Retina (tissue), 1 donor: ENCODE results near the gene PURB.
"Not testable (repeated sequence)": the region's sequence is repeated elsewhere in the genome, so short reads cannot be mapped to it uniquely, and the experiment has no call there.

ENCODE experiments used
- DNase-seq: peaks from one replicate; pipeline ENCODE4 v3.0.0-alpha.2; 2016

The PURB gene

GRCh38 chr7:44891372-44891771 is 6.0 kb upstream of the PURB start:
- no peak for DNase-seq

DNA sequence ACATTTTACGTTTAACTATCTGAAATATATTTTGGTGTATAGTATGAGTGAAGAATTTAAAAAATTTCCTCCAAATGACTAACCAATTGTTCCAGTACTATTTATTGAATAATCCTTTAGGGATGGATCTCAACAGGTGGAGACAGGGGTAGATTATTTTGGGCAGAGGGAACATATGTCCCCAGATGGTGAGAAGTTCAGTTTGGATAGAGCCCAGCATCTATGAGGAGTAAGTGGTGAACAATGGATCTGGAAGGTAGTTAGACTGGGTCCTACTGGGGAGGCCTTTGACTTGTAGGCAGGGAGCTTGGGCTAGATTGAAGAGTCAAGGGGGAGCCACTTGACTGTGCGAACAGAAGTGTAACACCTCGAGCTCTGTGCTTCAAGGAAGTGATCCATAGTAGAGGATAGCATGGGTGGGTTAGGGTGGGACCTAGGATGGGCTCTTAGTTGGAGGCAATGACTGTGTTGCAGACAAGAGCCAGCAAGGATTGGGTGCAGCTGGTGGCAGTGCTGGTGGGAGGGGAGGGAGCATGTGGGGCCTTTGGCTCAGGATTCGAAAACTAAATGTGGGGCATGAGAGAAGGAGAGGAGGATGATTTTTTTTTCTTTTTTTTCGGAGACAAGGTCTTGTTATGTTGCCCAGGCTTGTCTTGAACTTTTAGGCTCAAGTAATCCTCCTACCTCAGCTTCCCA is 3.9 kb upstream of the PURB start:
- DNase-seq, result no peak

- DNase-seq, result no peak
Observed at GRCh38 chr7:44887293-44887692, 2.0 kb upstream of the PURB start.

GRCh38 chr7:44884621-44885393 is 523 bp downstream of the PURB start:
- peak; percentile 89 for DNase-seq

GRCh38 chr7:44883961-44884620 is 1.2 kb downstream of the PURB start:
- DNase-seq, result no peak

DNA sequence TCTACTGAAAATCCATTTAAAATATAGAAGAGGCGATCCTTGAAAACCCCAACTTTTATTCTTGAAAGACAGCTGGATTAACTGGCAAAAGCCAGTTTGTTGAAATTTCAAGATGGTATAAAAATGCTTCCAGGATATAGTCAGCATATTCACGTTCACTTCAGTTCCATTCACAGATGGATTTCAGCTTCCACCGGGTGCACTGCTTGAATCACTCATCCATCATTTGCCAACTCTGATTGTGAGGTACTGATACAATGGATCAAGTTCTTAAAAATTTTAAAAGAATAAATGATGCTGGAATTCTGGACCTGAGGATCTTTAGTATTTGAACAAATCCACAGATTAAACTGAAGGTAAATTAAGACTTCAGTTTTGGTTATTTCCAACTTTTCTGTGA is 2.4 kb downstream of the PURB start:
- no peak for DNase-seq

DNA sequence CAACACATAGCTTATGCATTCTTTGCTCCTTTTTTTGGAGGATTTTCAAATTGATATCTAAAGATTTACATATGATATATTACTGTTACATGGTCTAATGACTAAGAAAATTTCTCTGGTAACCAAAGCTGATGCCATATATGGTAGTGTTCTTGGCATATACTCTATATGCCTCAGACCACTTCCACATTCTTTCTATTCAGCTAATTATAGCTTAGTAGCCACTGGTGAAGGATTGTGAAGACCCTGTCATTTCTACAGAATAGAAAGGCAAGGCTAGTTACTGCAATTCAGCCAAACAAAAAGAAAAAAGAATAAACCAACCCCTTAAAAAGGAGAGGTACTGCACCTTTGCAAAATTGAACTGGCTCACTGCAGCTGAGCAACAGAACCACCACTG is 3.7 kb downstream of the PURB start:
- no peak for DNase-seq

DNA sequence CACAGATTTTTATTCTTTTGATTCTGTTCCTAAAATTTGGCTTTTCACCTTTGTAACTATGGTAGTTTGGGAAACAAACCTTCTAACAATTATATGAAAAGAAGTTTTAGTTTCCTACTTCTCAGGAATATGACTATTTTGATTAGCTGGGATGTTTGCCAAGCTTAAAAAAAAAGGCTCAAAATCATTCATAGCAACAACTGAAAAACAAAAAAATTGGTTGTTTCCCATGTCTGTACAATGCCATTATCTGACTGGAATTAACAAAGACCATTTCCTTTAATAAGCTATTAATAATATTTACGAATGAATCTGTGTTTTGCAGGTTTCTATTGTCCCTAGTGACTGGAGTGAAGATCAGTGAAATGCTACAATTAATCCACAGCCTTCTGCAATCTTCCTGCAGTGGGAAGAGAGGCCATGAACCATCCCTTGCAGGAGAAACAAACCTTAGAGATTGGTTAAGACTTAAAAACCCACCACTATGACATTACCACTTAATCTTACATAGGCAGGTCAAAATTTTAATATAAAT is 4.2 kb downstream of the PURB start:
- no peak for DNase-seq

- DNase-seq, result no peak
Observed at GRCh38 chr7:44880317-44881018, 4.9 kb downstream of the PURB start.

DNA sequence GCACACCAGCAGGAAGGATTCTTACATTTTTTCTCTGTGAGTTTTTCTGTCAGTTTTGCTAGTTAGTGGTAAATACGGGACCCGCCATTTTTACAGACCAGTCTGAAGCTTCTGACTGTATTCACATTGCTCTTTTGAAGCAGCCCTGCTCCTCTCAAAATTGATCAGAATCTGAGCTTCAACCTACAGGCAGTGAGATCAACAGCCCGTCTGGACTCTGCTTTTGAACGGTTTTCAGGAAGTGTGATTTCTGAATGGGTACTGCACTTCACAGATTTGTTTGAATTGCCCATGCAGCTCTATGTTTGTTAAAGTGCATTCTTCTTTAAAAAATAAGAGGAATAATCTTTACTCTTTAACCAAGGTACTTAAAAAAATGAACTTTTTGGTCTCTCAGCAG is 8.9 kb downstream of the PURB start:
- no peak for DNase-seq

DNA sequence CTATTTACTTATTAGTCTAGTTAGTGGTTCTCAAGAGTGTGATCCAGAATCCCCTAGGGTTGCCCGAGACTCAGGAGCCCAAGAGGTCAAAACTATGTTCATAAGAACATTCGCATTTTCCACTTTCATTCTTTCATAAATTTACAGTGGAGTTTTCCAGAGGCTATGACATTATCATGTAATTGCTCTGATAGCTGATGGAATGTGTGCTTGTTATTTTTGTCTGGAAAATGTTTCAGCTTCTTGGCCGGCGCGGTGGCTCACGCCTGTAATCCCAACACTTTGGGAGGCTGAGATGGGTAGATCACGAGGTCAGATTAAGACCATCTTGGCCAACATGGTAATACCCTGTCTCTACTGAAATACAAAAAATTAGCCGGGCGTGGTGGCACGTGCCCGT is 10.1 kb downstream of the PURB start:
- DNase-seq, result no peak

- no peak for DNase-seq
Observed at GRCh38 chr7:44872787-44873186, 12.5 kb downstream of the PURB start.

DNA sequence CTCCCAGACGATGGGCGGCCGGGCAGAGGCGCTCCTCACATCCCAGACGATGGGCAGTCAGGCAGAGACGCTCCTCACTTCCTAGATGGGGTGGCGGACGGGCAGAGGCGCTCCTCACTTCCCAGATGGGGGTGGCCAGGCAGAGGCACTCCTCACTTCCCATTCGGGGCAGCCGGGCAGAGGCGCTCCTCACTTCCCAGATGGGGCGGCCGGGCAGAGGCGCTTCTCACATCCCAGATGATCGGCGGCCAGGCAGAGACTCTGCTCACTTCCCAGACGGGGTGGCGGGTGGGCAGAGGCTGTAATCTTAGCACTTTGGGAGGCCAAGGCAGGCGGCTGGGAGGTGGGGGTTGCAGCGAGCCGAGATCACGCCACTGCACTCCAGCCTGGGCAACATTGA is 13.4 kb downstream of the PURB start:
- not testable (repeated sequence) for DNase-seq

DNA sequence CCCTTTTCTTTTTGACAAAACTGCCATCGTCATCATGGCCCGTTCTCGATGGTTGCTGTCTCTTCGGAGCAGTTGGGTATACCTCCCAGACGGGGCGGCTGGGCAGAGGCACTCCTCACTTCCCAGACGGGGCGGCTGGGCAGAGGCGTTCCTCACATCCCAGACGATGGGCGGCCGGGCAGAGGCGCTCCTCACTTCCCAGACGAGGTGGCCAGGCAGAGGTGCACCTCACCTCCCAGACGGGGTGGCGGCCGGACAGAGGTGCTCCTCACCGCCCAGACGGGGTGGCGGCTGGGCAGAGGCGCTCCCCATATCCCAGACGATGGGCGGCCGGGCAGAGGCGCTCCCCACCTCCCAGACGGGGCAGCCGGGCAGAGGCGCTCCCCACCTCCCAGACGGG is 14.6 kb downstream of the PURB start:
- DNase-seq, result not testable (repeated sequence)

DNA sequence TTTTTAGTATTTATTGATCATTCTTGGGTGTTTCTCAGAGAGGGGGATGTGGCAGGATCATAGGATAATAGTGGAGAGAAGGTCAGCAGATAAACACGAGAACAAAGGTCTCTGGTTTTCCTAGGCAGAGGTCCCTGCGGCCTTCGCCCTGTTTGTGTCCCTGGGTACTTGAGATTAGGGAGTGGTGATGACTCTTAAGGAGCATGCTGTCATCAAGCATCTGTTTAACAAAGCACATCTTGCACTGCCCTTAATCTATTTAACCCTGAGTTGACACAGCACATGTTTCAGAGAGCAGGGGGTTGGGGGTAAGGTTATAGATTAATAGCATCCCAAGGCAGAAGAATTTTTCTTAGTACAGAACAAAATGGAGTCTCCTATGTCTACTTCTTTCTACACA is 15.0 kb downstream of the PURB start:
- DNase-seq, result not testable (repeated sequence)

- no peak for DNase-seq
Observed at GRCh38 chr7:44867073-44867995, 18.0 kb downstream of the PURB start.

DNA sequence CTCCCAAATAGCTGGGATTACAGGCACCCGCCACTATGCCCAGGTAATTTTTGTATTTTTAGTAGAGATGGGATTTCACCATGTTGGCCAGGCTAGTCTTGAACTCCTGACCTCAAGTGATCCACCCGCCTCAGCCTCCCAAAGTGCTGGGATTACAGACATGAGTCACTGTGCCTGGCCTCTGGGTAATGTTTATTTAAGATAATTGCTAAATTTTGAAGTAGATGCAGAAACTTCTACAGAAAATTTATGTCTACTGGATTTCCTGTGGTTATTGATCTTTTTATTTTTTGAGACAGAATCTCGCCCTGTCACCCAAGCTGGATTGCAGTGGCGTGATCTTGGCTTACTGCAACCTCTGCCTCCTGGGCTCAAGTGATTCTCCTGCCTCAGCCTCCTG is 23.4 kb downstream of the PURB start:
- DNase-seq, result not testable (repeated sequence)

DNA sequence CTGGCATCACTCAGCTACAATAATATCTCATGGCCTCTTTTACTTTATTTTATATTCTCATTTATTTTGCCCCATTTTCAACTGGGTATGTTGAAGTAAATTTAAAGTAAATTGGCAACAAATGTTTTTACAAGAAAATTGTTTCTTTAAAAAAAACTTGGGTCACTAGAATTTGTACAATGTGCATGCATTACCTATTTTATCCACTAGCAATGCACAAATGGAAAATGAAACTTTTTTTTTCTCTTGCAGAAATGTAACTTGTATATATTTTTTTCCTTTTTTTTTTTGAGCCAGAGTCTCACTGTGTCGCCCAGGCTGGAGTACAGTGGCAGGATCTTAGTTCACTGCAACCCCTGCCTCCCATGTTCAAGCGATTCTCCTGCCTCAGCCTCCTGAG is 27.2 kb downstream of the PURB start:
- no peak for DNase-seq

- no peak for DNase-seq
Observed at GRCh38 chr7:44854644-44855364, 30.5 kb downstream of the PURB start.

DNA sequence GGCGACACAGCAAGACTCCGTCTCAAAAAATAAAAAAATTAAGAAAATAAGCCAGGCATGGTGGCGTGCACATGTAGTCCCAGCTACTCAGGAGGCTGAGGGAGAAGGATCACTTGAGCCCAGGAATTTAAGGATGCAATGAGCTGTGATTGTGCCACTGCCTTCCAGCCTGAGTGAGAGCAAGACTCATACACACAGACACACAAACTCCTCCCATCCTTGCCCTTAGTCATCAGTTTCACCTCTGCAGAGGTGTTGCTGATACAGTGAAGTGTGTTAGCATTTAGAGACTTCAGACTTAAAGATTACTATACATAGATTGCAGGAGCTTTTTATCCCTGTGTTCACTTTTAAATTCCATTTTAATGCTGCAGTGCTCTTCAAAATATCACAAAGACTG is 31.9 kb downstream of the PURB start:
- DNase-seq, result no peak

DNA sequence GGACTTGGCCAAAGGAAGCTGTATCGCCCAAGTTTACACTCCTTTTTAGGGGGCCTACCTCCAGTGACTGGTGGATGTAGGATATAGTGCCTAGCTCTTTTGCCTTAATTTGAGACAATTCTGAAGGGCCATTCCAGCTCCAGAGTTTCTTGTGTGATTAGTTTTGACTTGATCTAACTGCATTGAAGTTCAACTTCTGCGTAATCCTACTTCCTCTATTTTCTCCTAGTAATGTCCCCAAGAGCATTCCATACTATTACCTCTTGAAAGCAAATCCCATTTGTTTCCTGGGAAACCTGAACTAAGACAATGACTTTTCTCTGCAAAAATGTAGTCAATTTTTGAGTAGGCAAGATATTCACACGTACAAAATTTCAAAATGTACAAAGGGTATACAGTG is 32.7 kb downstream of the PURB start:
- no peak for DNase-seq
